BE2C (cell line): ENCODE data around the gene APOB.

Experiments used
- DNase-seq: peaks from one replicate; pipeline ENCODE4 v3.0.0-alpha.2; 2020
- H3K27me3 ChIP-seq: fragments of 250-450 bp; sonication (Bioruptor Pico); 2 replicates; pipeline ENCODE4 v1.5.1; 2020; ENCODE audit warnings: mild to moderate bottlenecking
- H3K36me3 ChIP-seq: fragments of 250-450 bp; sonication (Bioruptor Pico); 2 replicates; pipeline ENCODE4 v1.5.1; 2020; ENCODE audit warnings: mild to moderate bottlenecking
- H3K4me1 ChIP-seq: fragments of 250-450 bp; sonication (Bioruptor Pico); 2 replicates; pipeline ENCODE4 v1.5.1; 2020
- H3K4me3 ChIP-seq: 2 replicates; pipeline ENCODE4 v1.5.1; 2011; ENCODE audit warnings: low read depth, low read length
- H3K9me3 ChIP-seq: fragments of 250-450 bp; sonication (Bioruptor Pico); 2 replicates; pipeline ENCODE4 v1.5.1; 2020
- CTCF ChIP-seq: IDR thresholded peaks from 2 replicates; pipeline ENCODE4 v1.5.1; 2012; ENCODE audit warnings: mild to moderate bottlenecking, low read depth, low read length

Gene APOB

GRCh38 chr2:20965221-20965620 is 78.7 kb downstream of the APOB start:
- Histone ChIP-seq H3K36me3 (no peaks in the 10 kb centered on the region), H3K27me3 (no peaks in the 10 kb centered on the region; the same call in 1 of the 2 replicates), H3K4me1 (no peaks in the 10 kb centered on the region), H3K9me3 (no peaks in the 10 kb centered on the region), H3K4me3 (no peak overlapping the region)
- DNase-seq = no peak
- TF ChIP-seq CTCF = no peak

GRCh38 chr2:20963867-20964266 is 80.0 kb downstream of the APOB start:
- no peaks in the 10 kb centered on the region; the same call in 1 of the 2 replicates for H3K27me3 ChIP-seq
- H3K4me1 ChIP-seq = no peaks in the 10 kb centered on the region
- no peak for DNase-seq
- no peaks in the 10 kb centered on the region for H3K9me3 ChIP-seq
- H3K4me3 ChIP-seq = no peak overlapping the region
- no peaks in the 10 kb centered on the region for H3K36me3 ChIP-seq
- no peak for TF ChIP-seq CTCF

- no peak overlapping the region for H3K4me3 ChIP-seq
- no peaks in the 10 kb centered on the region for H3K9me3 ChIP-seq
- peak; percentile 95 for TF ChIP-seq CTCF
- H3K27me3 ChIP-seq = no peaks in the 10 kb centered on the region; the same call in 1 of the 2 replicates
- no peaks in the 10 kb centered on the region for H3K4me1 ChIP-seq
- H3K36me3 ChIP-seq = no peaks in the 10 kb centered on the region
- peak; percentile 81 for DNase-seq
These were observed 80.8 kb downstream of the APOB start for GRCh38 chr2:20962939-20963557.

- no peaks in the 10 kb centered on the region for H3K9me3 ChIP-seq
- no peak overlapping the region for H3K4me3 ChIP-seq
- H3K4me1 ChIP-seq = no peaks in the 10 kb centered on the region
- no peak for DNase-seq
- H3K27me3 ChIP-seq = no peaks in the 10 kb centered on the region; the same call in 1 of the 2 replicates
- no peak for TF ChIP-seq CTCF
- no peaks in the 10 kb centered on the region for H3K36me3 ChIP-seq
These were observed 82.0 kb downstream of the APOB start for GRCh38 chr2:20961858-20962257.

GRCh38 chr2:20960003-20960402 is 83.9 kb downstream of the APOB start:
- no peak overlapping the region for H3K4me3 ChIP-seq
- no peaks in the 10 kb centered on the region for H3K36me3 ChIP-seq
- H3K27me3 ChIP-seq = no peaks in the 10 kb centered on the region; the same call in 1 of the 2 replicates
- DNase-seq = no peak
- no peak for TF ChIP-seq CTCF
- H3K4me1 ChIP-seq = no peaks in the 10 kb centered on the region
- H3K9me3 ChIP-seq = no peaks in the 10 kb centered on the region

- H3K9me3 ChIP-seq = no peaks in the 10 kb centered on the region
- no peak overlapping the region for H3K4me3 ChIP-seq
- H3K27me3 ChIP-seq = no peaks in the 10 kb centered on the region; the same call in 1 of the 2 replicates
- no peak for TF ChIP-seq CTCF
- H3K36me3 ChIP-seq = no peaks in the 10 kb centered on the region
- DNase-seq = no peak
- H3K4me1 ChIP-seq = no peaks in the 10 kb centered on the region
These were observed 84.6 kb downstream of the APOB start for GRCh38 chr2:20959252-20959651.
